Esophagus squamous epithelium (tissue), 5 donors: ENCODE data around the gene PRR5. TPM values are rescaled to one million over a fixed set of nuclear protein-coding genes. Genes with fewer than 3 reads are reported as not detected.

Experiments used
- DNase-seq: peaks from one replicate; lab custom pipeline; 2025; lab: John Stamatoyannopoulos, UW
- H3K27ac ChIP-seq, 4 donors: fragments of 200-600 bp; sonication (generic); one replicate each; pipeline ENCODE4 v1.5.1; 2016 to 2019; ENCODE audit warnings: mild to moderate bottlenecking in 1 of 4
- H3K27me3 ChIP-seq, 4 donors: fragments of 200-600 bp; sonication (generic); 1 replicate in 3 of 4; 2 replicates in 1 of 4; pipeline versions ENCODE4 v1.5.1 to v1.6.0; 2017 to 2021; ENCODE audit warnings: antibody characterized with exemption in 1 of 4
- H3K36me3 ChIP-seq, 3 donors: fragments of 200-600 bp; sonication (generic); one replicate each; pipeline ENCODE4 v1.5.1; 2016 to 2019
- H3K4me1 ChIP-seq, 3 donors: fragments of 200-600 bp; sonication (generic); one replicate each; pipeline ENCODE4 v1.5.1; 2017 to 2019
- H3K4me3 ChIP-seq, 4 donors: fragments of 200-600 bp; sonication (generic); 1 replicate in 3 of 4; 2 replicates in 1 of 4; pipeline ENCODE4 v1.5.1; 2016 to 2019; ENCODE audit warnings: mild to moderate bottlenecking in 2 of 4, moderate library complexity in 1 of 4
- H3K9me3 ChIP-seq, 3 donors: fragments of 200-600 bp; sonication (generic); one replicate each; pipeline ENCODE4 v1.5.1; 2016 to 2019
- CTCF ChIP-seq, 6 experiments: fragments of 450-650 bp in 4 of 6; fragments of 200-600 bp in 2 of 6; sonication (generic) in 2 of 6; IDR thresholded peaks; one replicate each; pipeline ENCODE4 v1.5.1; 2016 to 2019; ENCODE audit warnings: antibody characterized with exemption in 6 of 6, mild to moderate bottlenecking in 4 of 6, moderate library complexity in 4 of 6
- POLR2A ChIP-seq, 4 donors: fragments of 450-650 bp; IDR thresholded peaks; one replicate each; pipeline ENCODE4 v1.6.1; 2017; ENCODE audit warnings: antibody characterized with exemption in 4 of 4, mild to moderate bottlenecking in 4 of 4, moderate library complexity in 3 of 4
- WGBS, 2 donors: methylation state at CpG; one replicate each; pipeline ENCODE4 v1.1.5; 2018; 5-methylcytosine and 5-hydroxymethylcytosine counted together
- intact Hi-C: fragments of 100-400 bp; cut with DNase I; formaldehyde crosslinking; loops from one replicate; pipeline ENCODE4 v1.15.0; 2022
- total RNA-seq, 4 donors: library from RNA; depleted of rRNA; stranded (reverse); fragments of >200 nt; gene quantifications; one replicate each; pipeline ENCODE4 v1.1.0, GENCODE V29; 2016
- donor health status: DM: yes; HTN: yes; CAD: no.

The PRR5 gene
- total RNA-seq, 4 donors from 2014 or later: 20.8 to 33.0 (median 23.4) TPM

GRCh38 chr22:44710474-44711240, 8.7 kb downstream of the PRR5 start:
- Histone ChIP-seq H3K9me3 (no peaks in the 10 kb centered on the region), H3K27me3 (no peaks in the 10 kb centered on the region), H3K36me3 (peaks cover 0 to 16% (median 0%) of the 10 kb centered on the region in 3 donors), H3K27ac (peak overlapping the region; percentile 17 to 73 (median 38)), H3K4me1 (peaks cover 13 to 41% (median 23%) of the 10 kb centered on the region in 3 donors), H3K4me3 (peak overlapping the region in 1 of 4 donors; percentile 6)
- TF ChIP-seq POLR2A (IDR thresholded peaks at IDR 0.05) (peak in 1 of 4 donors; percentile 18), CTCF (IDR thresholded peaks at IDR 0.05) (no peak)
- DNase-seq: no peak
- 60 to 64% methylated on average over 2 to 9 of the region's 23 CpGs for WGBS, 2 donors
- intact Hi-C loops: no loop called here

GRCh38 chr22:44711241-44711560, 9.2 kb downstream of the PRR5 start:
- intact Hi-C loops: no loop called here

GRCh38 chr22:44711690-44712555, 9.9 kb downstream of the PRR5 start:
- H3K36me3 ChIP-seq: peaks cover 0 to 27% (median 0%) of the 10 kb centered on the region in 3 donors
- no peaks in the 10 kb centered on the region for H3K9me3 ChIP-seq
- no peaks in the 10 kb centered on the region for H3K27me3 ChIP-seq
- intact Hi-C loops: no loop called here
- peak overlapping the region in 2 of 4 donors; percentile 50 to 73 for H3K27ac ChIP-seq
- TF ChIP-seq POLR2A (IDR thresholded peaks at IDR 0.05) (no peak), CTCF (IDR thresholded peaks at IDR 0.05) (no peak)
- 84 to 100% methylated on average over 3 to 14 of the region's 23 CpGs for WGBS, 2 donors
- no peak overlapping the region for H3K4me3 ChIP-seq
- DNase-seq: no peak
- peaks cover 13 to 44% (median 23%) of the 10 kb centered on the region in 3 donors for H3K4me1 ChIP-seq

More at GRCh38 chr22:44711241-44711560, 9.2 kb downstream of the PRR5 start:
- Histone ChIP-seq H3K36me3 (peaks cover 0 to 22% (median 0%) of the 10 kb centered on the region in 3 donors), H3K27me3 (no peaks in the 10 kb centered on the region), H3K4me3 (no peak overlapping the region), H3K27ac (peak overlapping the region in 2 of 4 donors; percentile 50 to 73), H3K9me3 (no peaks in the 10 kb centered on the region), H3K4me1 (peaks cover 13 to 44% (median 23%) of the 10 kb centered on the region in 3 donors)
- no peak for TF ChIP-seq CTCF (IDR thresholded peaks at IDR 0.05)
- TF ChIP-seq POLR2A (IDR thresholded peaks at IDR 0.05): no peak
- DNase-seq: no peak
- 40 to 72% methylated on average over 2 to 3 of the region's 4 CpGs for WGBS, 2 donors

- WGBS, 2 donors: 80 to 94% methylated on average over 1 to 6 of the region's 8 CpGs
- Histone ChIP-seq H3K27ac (peak overlapping the region in 1 of 4 donors; percentile 10), H3K4me3 (no peak overlapping the region), H3K36me3 (peaks cover 0 to 27% (median 0%) of the 10 kb centered on the region in 3 donors), H3K4me1 (peaks cover 13 to 37% (median 23%) of the 10 kb centered on the region in 3 donors), H3K9me3 (no peaks in the 10 kb centered on the region), H3K27me3 (no peaks in the 10 kb centered on the region)
- intact Hi-C loops: no loop called here
- no peak for TF ChIP-seq CTCF (IDR thresholded peaks at IDR 0.05)
- TF ChIP-seq POLR2A (IDR thresholded peaks at IDR 0.05): no peak
- no peak for DNase-seq
These were observed 11.0 kb downstream of the PRR5 start for GRCh38 chr22:44712962-44713361.
